GM12801 (cell line): Measurements from ENCODE around the gene GTF2H1.

Source experiments
- TF ChIP-seq, protein P1 (sequence below): IDR thresholded peaks from one replicate; pipeline ENCODE4 v1.5.1; 2011; ENCODE audit warnings: control low read depth; ENCODE audit not compliant: insufficient read length; ENCODE audit errors: extremely low read depth

Gene GTF2H1

DNA sequence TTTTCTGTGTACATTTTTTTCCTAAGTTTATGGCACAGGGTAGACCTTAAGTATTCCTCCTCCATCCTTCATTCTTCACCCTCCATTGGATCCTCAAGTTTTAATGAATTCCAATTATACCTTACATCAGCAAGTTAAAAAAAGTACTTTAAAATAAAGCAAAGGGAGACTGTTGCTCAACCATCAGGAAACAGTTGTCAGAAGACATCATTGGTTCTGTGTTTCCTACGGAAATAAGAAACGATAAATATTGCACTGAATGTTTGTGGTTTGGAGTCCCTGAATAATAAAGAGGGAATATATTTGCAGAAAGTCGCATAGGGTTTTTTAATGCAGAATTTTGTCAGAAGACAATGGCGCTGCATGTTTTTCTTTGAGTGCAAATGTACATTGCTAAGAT, 43.9 kb downstream of the GTF2H1 start:
- TF ChIP-seq, protein P1, sequence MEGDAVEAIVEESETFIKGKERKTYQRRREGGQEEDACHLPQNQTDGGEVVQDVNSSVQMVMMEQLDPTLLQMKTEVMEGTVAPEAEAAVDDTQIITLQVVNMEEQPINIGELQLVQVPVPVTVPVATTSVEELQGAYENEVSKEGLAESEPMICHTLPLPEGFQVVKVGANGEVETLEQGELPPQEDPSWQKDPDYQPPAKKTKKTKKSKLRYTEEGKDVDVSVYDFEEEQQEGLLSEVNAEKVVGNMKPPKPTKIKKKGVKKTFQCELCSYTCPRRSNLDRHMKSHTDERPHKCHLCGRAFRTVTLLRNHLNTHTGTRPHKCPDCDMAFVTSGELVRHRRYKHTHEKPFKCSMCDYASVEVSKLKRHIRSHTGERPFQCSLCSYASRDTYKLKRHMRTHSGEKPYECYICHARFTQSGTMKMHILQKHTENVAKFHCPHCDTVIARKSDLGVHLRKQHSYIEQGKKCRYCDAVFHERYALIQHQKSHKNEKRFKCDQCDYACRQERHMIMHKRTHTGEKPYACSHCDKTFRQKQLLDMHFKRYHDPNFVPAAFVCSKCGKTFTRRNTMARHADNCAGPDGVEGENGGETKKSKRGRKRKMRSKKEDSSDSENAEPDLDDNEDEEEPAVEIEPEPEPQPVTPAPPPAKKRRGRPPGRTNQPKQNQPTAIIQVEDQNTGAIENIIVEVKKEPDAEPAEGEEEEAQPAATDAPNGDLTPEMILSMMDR, result no peak

DNA sequence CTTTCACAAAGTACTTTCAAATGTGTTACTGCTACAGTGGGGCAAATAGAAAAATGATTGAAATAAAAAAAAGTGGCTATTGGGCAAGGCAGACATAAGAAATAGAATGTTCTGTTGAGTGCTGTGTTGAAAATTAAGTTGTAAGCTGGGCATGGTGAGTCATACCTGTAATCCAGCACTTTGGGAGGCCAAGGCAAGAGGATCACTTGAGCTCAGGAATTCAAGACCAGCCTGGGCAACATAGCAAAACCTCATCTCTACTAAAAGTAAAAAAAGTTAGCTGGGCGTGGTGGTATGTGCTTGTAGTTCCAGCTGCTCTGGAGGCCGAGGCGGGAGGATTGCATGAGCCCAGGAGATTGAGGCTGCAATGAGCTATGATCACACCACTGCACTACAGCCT, 45.1 kb downstream of the GTF2H1 start:
- TF ChIP-seq, protein P1, result no peak

DNA sequence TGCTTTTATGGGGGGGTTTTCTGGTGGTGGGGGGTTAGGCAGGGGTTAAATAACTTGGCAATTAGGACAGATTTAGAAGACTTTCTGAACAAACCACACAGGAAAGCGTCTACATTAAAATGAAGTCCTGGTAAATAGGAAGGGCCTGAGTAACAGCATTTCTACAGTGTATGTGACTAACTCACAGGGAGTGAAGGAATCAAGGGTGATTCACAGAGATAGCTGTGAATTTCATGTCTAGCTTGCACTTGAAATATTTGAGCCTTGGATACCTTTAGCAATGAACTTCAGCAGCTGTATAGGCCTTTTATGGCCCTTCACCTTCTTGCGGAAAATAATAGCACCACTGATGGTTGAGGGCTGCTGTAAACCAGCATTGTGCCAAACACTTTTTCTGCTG, 45.9 kb downstream of the GTF2H1 start:
- TF ChIP-seq, protein P1, result no peak

DNA sequence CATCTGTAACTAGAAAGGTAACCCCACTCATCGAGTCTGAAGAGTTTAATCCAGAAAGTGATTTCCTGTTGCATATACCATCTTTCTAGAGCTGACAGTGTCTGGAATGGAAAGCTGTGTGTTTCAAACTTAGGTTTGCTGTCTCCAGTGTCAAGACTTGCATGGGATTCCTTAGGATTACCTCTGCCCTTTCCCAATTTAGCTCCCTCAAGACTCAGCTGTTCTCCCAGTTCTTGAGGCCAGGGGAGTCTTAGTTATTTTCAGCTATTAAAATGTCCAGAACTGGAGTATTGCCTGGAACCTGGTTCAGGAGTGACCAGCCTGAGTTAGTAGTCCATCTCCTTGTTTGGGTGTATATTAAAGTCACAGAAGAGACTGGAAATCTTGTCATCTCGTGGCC, 47.0 kb downstream of the GTF2H1 start:
- TF ChIP-seq, protein P1, result no peak

DNA sequence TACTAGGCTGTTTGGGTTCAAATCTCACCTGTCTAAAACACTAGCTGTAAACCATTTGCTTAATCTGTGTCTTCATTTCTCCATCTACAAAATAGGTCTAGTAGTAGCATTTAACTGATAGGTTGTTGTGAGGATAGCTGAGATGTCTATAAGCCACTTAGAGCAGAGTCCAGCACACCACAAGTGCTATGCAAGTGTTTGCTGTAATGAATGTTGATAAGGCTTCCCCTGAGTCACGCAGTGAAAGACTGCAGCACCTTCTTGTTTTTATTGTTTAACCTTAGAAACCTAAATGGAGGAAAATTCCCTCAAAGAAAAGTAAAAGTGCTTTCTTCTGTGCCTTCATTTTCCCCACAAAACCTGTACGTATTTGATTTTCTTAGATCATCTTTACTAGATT, 48.9 kb downstream of the GTF2H1 start:
- TF ChIP-seq, protein P1, result no peak

DNA sequence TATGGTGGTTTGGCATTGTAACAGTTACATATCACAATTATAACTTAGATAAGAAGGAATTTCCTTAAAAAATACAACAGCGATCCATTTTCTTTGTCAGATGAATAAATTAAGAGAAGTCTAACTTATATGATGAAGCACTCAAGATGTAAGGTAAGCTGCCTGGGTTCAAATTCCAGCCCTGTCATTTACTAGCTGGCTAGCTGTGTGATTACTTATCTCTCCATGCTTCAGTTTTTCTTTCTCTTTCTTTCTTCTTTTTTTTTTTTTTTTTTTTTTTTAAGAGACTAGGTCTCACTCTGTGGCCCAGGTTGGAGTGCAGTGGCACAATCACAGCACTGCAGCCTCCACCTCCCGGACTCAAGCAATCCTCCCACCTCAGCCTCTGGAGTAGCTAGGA, 49.8 kb downstream of the GTF2H1 start:
- TF ChIP-seq, protein P1, result no peak

DNA sequence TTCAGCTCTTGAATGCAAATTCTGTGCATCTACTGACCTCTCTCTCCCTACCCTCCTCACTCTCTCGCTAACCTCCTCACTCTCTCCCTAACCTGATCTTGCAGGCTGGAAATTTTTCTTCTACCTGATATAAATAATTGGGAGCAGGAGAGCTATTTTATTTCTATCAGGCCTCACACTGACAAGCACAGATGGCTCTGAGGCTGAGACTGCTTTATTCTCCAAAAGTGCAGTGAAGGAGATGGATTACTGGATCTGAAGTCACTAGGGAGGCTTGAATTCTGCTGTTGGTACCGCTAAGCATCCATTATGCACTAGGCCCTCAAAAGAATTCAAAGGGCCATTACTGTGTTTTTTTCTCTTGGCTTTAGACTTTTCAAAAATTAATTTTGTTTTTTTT, 52.6 kb downstream of the GTF2H1 start:
- TF ChIP-seq, protein P1, result no peak

DNA sequence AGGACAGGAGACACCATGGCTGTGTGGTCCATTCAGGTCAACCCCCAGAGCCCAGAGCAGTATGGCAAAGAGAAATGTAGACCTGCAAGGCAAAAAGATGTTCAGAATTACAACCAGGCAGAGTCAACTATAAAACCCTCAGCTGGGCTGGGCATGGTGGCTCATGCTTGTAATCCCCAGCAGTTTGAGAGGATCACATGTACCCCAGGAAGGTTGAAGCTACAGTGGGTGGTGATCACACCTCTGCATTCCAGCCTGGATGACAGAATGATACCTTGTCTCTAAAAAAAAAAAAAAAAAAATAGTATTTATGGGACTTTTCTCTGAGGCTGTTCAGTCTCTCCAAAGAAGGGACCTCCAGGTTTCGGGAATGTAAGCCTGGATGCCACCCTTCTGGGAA, 53.6 kb downstream of the GTF2H1 start:
- TF ChIP-seq, protein P1, result no peak
